ENCODE measurements around the gene OR4F29.
"Not testable (repeated sequence)": the region's sequence is repeated elsewhere in the genome, so short reads cannot be mapped to it uniquely, and the experiment has no call there.

Gene OR4F29

GRCh38 chr1:451578-451977 is at the start of gene OR4F29:
TSS of gene OR4F29 (minus strand) at chr1:451678. CDS start at chr1:451678, 0 bp downstream.
- DNase-seq (ENCODE audit: low read depth): not testable (repeated sequence)
